Measurements from ENCODE around the gene FRMPD4.

GRCh38 chrX:12383196-12383595 lies 244.9 kb downstream of the FRMPD4 start:
- TF ChIP-seq ZKSCAN1 (IDR thresholded peaks at IDR 0.05; ENCODE audit: low read length) (no peak), SYNCRIP (IDR thresholded peaks at IDR 0.05; ENCODE audit: insufficient read depth, low read depth, low read length) (no peak), FOXM1 (CRISPR knock-in tag; IDR thresholded peaks at IDR 0.05) (no peak), REPIN1 (CRISPR knock-in tag; IDR thresholded peaks at IDR 0.05; ENCODE audit: borderline replicate concordance, low read depth) (no peak), ZNF550 (CRISPR knock-in tag; IDR thresholded peaks at IDR 0.05; ENCODE audit: borderline replicate concordance) (no peak), TARDBP (CRISPR knock-in tag; IDR thresholded peaks at IDR 0.05) (no peak), IKZF5 (CRISPR knock-in tag; IDR thresholded peaks at IDR 0.05) (no peak), GTF2F1 (IDR thresholded peaks at IDR 0.05; ENCODE audit: low read length) (no peak), MZF1 (CRISPR knock-in tag; IDR thresholded peaks at IDR 0.05; ENCODE audit: borderline replicate concordance) (no peak), ZNF281 (CRISPR knock-in tag; IDR thresholded peaks at IDR 0.05; ENCODE audit: borderline replicate concordance) (no peak)

Measured in HepG2 (cell line).